ENCODE data around the gene ERN1. TPM values are rescaled to one million over a fixed set of nuclear protein-coding genes. Genes with fewer than 3 reads are reported as not detected.
A peak's percentile ranks its signal among the peaks of the same experiment; 100 is the strongest.

Gene ERN1
- total and polyA plus RNA-seq, 2 of the 13 experiments (the other 11 are each of a cell fraction or from before 2014, with no cell fraction given), result 6.0 to 12.7 TPM

DNA sequence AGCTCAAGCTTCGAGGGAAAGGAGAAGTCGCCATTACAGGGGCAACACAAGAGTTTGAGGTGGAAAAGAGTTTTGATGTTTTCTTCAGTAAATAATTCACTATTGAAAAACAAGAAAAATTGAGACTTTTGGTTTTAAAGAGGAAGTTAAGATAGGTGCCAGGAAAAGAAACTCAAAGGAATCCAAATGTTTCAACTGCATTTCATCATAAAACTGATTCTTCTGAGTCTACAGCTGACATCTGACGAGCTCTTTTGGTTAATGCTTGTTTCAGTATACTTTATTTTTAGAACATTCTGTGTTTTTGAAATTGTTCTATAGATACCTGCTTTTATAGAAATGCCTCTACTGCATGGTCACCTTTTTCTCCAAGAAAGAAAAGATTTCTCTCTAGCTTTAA, 54.0 kb downstream of the ERN1 start:
- no peak overlapping the region for H2AFZ ChIP-seq (ENCODE audit: low read length)
- in situ Hi-C loops (cut with HindIII; ENCODE audit: extremely low pct_ligation_motif_present, low pct_unique_long_range_greater_than_20kb), result no loop called here
- no peak for ATAC-seq
- no peaks in the 10 kb centered on the region for H4K20me1 ChIP-seq (ENCODE audit: insufficient read depth, low read length)
- no peak overlapping the region for H3K4me3 ChIP-seq (replicated peaks in 1 of 3; ENCODE audit: insufficient read depth in 1 of 3, low read depth in 2 of 3, low read length in 3 of 3)
- no peak overlapping the region for H3K9ac ChIP-seq (ENCODE audit: insufficient read depth, low read depth, low read length)
- POLR2A ChIA-PET, result interaction anchor here (1.0 to 4.5 kb wide), 6 partner anchors 7 to 70 kb away, joined by 4 to 48 read pairs (median 23); partner anchors contain the start of gene ERN1
- no peaks in the 10 kb centered on the region for H3K79me2 ChIP-seq (ENCODE audit: insufficient read depth, low read length)
- WGBS (ENCODE audit: low lambda C conversion rate), result 88% methylated on average over 3 of the region's 3 CpGs
- no TSS peak for BruUV-seq (replicated peaks)
- no peak overlapping the region for H3K4me2 ChIP-seq (ENCODE audit: low read depth, low read length)
- CTCF ChIA-PET (ENCODE audit: low intra/inter-chr PET ratio, low total read pairs), result no interaction called here
- no peak for DNase-seq (ENCODE audit: low spot score)
- no peak for FAIRE-seq
- TF ChIP-seq ATF1 (CRISPR knock-in tag; IDR thresholded peaks at IDR 0.05), result no peak
- no peak for TF ChIP-seq ZNF577 (CRISPR knock-in tag; IDR thresholded peaks at IDR 0.05; ENCODE audit: borderline replicate concordance, low read depth)
- no peak for TF ChIP-seq POLR2AphosphoS5 (IDR thresholded peaks at IDR 0.05; ENCODE audit: low read depth, low read length)
- no peak for TF ChIP-seq ZNF20 (CRISPR knock-in tag; IDR thresholded peaks at IDR 0.05)
- TF ChIP-seq, protein P1, sequence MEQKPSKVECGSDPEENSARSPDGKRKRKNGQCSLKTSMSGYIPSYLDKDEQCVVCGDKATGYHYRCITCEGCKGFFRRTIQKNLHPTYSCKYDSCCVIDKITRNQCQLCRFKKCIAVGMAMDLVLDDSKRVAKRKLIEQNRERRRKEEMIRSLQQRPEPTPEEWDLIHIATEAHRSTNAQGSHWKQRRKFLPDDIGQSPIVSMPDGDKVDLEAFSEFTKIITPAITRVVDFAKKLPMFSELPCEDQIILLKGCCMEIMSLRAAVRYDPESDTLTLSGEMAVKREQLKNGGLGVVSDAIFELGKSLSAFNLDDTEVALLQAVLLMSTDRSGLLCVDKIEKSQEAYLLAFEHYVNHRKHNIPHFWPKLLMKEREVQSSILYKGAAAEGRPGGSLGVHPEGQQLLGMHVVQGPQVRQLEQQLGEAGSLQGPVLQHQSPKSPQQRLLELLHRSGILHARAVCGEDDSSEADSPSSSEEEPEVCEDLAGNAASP (CRISPR knock-in tag; IDR thresholded peaks at IDR 0.05; ENCODE audit: borderline replicate concordance), result no peak
- TF ChIP-seq, protein P2, sequence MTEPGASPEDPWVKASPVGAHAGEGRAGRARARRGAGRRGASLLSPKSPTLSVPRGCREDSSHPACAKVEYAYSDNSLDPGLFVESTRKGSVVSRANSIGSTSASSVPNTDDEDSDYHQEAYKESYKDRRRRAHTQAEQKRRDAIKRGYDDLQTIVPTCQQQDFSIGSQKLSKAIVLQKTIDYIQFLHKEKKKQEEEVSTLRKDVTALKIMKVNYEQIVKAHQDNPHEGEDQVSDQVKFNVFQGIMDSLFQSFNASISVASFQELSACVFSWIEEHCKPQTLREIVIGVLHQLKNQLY (CRISPR knock-in tag; IDR thresholded peaks at IDR 0.05), result no peak
- no peak for TF ChIP-seq ZMYM2 (CRISPR knock-in tag; IDR thresholded peaks at IDR 0.05)
- no peak for TF ChIP-seq NFKB2 (CRISPR knock-in tag; IDR thresholded peaks at IDR 0.05; ENCODE audit: borderline replicate concordance)
- TF ChIP-seq NFYC (CRISPR knock-in tag; IDR thresholded peaks at IDR 0.05), result no peak
- no peak for TF ChIP-seq ZNF550 (CRISPR knock-in tag; IDR thresholded peaks at IDR 0.05; ENCODE audit: borderline replicate concordance)
- TF ChIP-seq JUNB (CRISPR knock-in tag; IDR thresholded peaks at IDR 0.05; ENCODE audit: borderline replicate concordance), result no peak
- TF ChIP-seq ZNF431 (CRISPR knock-in tag; IDR thresholded peaks at IDR 0.05; ENCODE audit: borderline replicate concordance, low read depth), result no peak
- no peak for TF ChIP-seq RBAK (CRISPR knock-in tag; IDR thresholded peaks at IDR 0.05)
- TF ChIP-seq SYNCRIP (IDR thresholded peaks at IDR 0.05; ENCODE audit: insufficient read depth, low read depth, low read length), result no peak
- peaks cover 15 to 42% of the 10 kb centered on the region in 2 experiments for H3K36me3 ChIP-seq (replicated peaks in 1 of 2; ENCODE audit: control insufficient read depth in 1 of 2, insufficient read depth in 2 of 2, low read length in 2 of 2)
- peaks cover 59% of the 10 kb centered on the region for H3K4me1 ChIP-seq (ENCODE audit: insufficient read depth, low read length)
- H3K27me3 ChIP-seq (ENCODE audit: control insufficient read depth in 1 of 2, insufficient read depth in 2 of 2, low read length in 2 of 2), result no peaks in the 10 kb centered on the region
- intact Hi-C loops (cut with micrococcal nuclease; ENCODE audit: unreplicated experiment), result no loop called here
- peak overlapping the region; percentile 58 for H3K27ac ChIP-seq (ENCODE audit: extremely low read length, insufficient read depth, low read length)
- no peaks in the 10 kb centered on the region for H3K9me3 ChIP-seq (ENCODE audit: low read length)

Data from HepG2 (cell line).